Loucy (cell line): ENCODE data around the gene TRABD2B.

Experiments
- H2AFZ ChIP-seq: fragments of 200-600 bp; sonication (generic); 2 replicates; pipeline ENCODE4 v1.6.0; 2016; ENCODE audit warnings: antibody characterized with exemption, mild to moderate bottlenecking, low read length, moderate library complexity
- H3F3A ChIP-seq: fragments of 200-600 bp; 2 replicates; pipeline ENCODE4 v1.6.0; 2016; ENCODE audit warnings: antibody characterized with exemption, low read depth, mild to moderate bottlenecking
- H3K27me3 ChIP-seq: fragments of 200-600 bp; sonication (generic); 2 replicates; pipeline ENCODE4 v1.6.1; 2014; ENCODE audit warnings: low read length, mild to moderate bottlenecking; ENCODE audit not compliant: insufficient read depth, poor library complexity, severe bottlenecking
- H3K36me3 ChIP-seq: fragments of 200-600 bp; sonication (generic); 2 replicates; pipeline ENCODE4 v1.6.1; 2016; ENCODE audit warnings: low read length; ENCODE audit not compliant: insufficient read depth
- H3K4me1 ChIP-seq: fragments of 200-600 bp; sonication (generic); 2 replicates; pipeline ENCODE4 v1.5.1; 2014; ENCODE audit warnings: low read length, mild to moderate bottlenecking; ENCODE audit not compliant: insufficient read depth, poor library complexity, severe bottlenecking
- H3K4me2 ChIP-seq: fragments of 200-600 bp; sonication (generic); 2 replicates; pipeline ENCODE4 v1.6.0; 2014; ENCODE audit warnings: antibody characterized with exemption, low read length, low read depth, mild to moderate bottlenecking; ENCODE audit not compliant: poor library complexity, severe bottlenecking
- H3K4me3 ChIP-seq: fragments of 200-600 bp; sonication (generic); 2 replicates; pipeline ENCODE4 v1.5.1; 2014; ENCODE audit warnings: low read length, mild to moderate bottlenecking, mixed read lengths; ENCODE audit not compliant: poor library complexity, severe bottlenecking
- H3K79me2 ChIP-seq: fragments of 200-600 bp; sonication (generic); 2 replicates; pipeline ENCODE4 v1.6.1; 2014; ENCODE audit warnings: low read length; ENCODE audit not compliant: insufficient read depth
- H3K9ac ChIP-seq: fragments of 200-600 bp; sonication (generic); 2 replicates; pipeline ENCODE4 v1.6.0; 2014; ENCODE audit warnings: mild to moderate bottlenecking, low read depth, low read length, moderate library complexity; ENCODE audit not compliant: poor library complexity, severe bottlenecking
- H3K9me2 ChIP-seq: fragments of 200-600 bp; sonication (generic); replicated peaks from 2 replicates; pipeline ENCODE4 v1.6.1; 2016; ENCODE audit warnings: low read depth, low read length, mixed read lengths
- H3K9me3 ChIP-seq: fragments of 200-600 bp; sonication (generic); 2 replicates; pipeline ENCODE4 v1.6.1; 2014; ENCODE audit warnings: mild to moderate bottlenecking, antibody characterized with exemption, low read length, low read depth; ENCODE audit not compliant: insufficient read depth
- H4K20me1 ChIP-seq: fragments of 200-600 bp; sonication (generic); 2 replicates; pipeline ENCODE4 v1.6.0; 2014; ENCODE audit warnings: antibody characterized with exemption, low read length, mild to moderate bottlenecking; ENCODE audit not compliant: insufficient read depth, poor library complexity, severe bottlenecking
- CTCF ChIP-seq: fragments of 200-600 bp; sonication (generic); conservative IDR thresholded peaks from 2 replicates; pipeline ENCODE4 v1.5.1; 2014; ENCODE audit warnings: mild to moderate bottlenecking, antibody characterized with exemption, low read length
- EZH2phosphoT487 ChIP-seq: fragments of 200-600 bp; IDR thresholded peaks from 2 replicates; pipeline ENCODE4 v1.6.1; 2018; ENCODE audit warnings: antibody characterized with exemption, mild to moderate bottlenecking, moderate library complexity, borderline replicate concordance

The TRABD2B gene

GRCh38 chr1:47887060-47887459 is 110.1 kb downstream of the TRABD2B start:
- Histone ChIP-seq H3K9me2 (no peaks in the 10 kb centered on the region), H3K9me3 (no peaks in the 10 kb centered on the region), H3K9ac (no peak overlapping the region), H3K79me2 (no peaks in the 10 kb centered on the region), H3K27me3 (no peaks in the 10 kb centered on the region), H3K36me3 (no peaks in the 10 kb centered on the region), H3K4me2 (no peak overlapping the region), H3K4me3 (no peak overlapping the region), H3K4me1 (no peaks in the 10 kb centered on the region), H2AFZ (no peak overlapping the region), H3F3A (no peaks in the 10 kb centered on the region), H4K20me1 (no peaks in the 10 kb centered on the region)
- TF ChIP-seq CTCF (no peak), EZH2phosphoT487 (no peak)

GRCh38 chr1:47886141-47886540 is 111.0 kb downstream of the TRABD2B start:
- no peaks in the 10 kb centered on the region for H3K36me3 ChIP-seq
- H4K20me1 ChIP-seq, result no peaks in the 10 kb centered on the region
- no peaks in the 10 kb centered on the region for H3K9me2 ChIP-seq
- TF ChIP-seq CTCF (no peak), EZH2phosphoT487 (no peak)
- H2AFZ ChIP-seq, result no peak overlapping the region
- H3K27me3 ChIP-seq, result no peaks in the 10 kb centered on the region
- no peaks in the 10 kb centered on the region for H3K79me2 ChIP-seq
- H3F3A ChIP-seq, result no peaks in the 10 kb centered on the region
- H3K4me1 ChIP-seq, result no peaks in the 10 kb centered on the region
- no peak overlapping the region for H3K4me3 ChIP-seq
- H3K4me2 ChIP-seq, result no peak overlapping the region
- no peak overlapping the region for H3K9ac ChIP-seq
- no peaks in the 10 kb centered on the region for H3K9me3 ChIP-seq

DNA sequence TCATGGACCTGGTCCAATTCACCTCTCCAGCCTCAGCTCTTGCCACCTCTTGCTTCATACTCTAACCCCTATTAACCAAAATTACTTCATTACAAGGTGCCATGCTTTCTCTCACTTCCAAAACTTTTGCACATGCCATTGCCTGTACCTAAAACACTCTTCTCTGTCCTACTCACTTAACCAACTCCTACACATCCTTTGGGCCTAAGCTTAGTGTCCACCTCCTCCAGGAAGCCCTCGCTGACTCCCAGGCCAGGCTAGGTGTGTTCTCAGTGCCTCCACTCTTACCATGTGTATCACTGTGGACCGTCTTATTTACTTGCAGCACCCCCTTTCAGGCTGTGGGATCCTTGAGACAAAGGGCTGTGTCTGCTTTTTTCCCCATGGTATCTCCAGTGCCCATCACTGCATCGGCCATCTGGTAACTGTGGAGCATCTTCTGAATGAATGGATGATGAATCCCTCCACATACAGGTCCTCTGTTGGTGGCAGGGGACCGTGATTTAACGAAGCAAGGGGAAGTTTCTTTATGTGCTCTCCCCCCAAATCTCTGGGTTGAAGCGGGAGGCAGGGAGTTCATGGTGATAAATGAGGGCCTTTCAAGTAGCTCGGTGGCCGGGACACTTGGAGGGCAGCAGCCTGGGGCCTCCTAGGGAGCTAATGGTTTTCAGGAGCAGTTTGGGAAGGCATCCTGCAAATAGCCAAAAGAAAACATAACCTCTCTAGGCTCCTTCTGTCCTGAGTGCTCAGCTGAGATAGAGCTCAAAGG is 111.9 kb downstream of the TRABD2B start:
- Histone ChIP-seq H3K36me3 (no peaks in the 10 kb centered on the region), H3K27me3 (no peaks in the 10 kb centered on the region), H4K20me1 (no peaks in the 10 kb centered on the region), H2AFZ (no peak overlapping the region), H3K4me2 (no peak overlapping the region), H3K4me3 (no peak overlapping the region), H3K4me1 (no peaks in the 10 kb centered on the region), H3K9me3 (no peaks in the 10 kb centered on the region), H3K9ac (no peak overlapping the region), H3F3A (no peaks in the 10 kb centered on the region), H3K9me2 (no peaks in the 10 kb centered on the region), H3K79me2 (no peaks in the 10 kb centered on the region)
- TF ChIP-seq EZH2phosphoT487 (no peak), CTCF (no peak)
